Sigmoid colon (tissue), 7 donors: ENCODE results near the gene ROPN1L. TPM values are rescaled to one million over a fixed set of nuclear protein-coding genes. Genes with fewer than 3 reads are reported as not detected.

Experiments used
- DNase-seq: peaks from one replicate; pipeline ENCODE4 v3.0.0-alpha.2; 2019
- H3K27ac ChIP-seq, 4 donors: fragments of 200-600 bp; sonication (generic); one replicate each; pipeline ENCODE4 v1.5.1; 2016 to 2019; ENCODE audit warnings: mild to moderate bottlenecking in 1 of 4
- H3K27me3 ChIP-seq, 3 donors: fragments of 200-600 bp; sonication (generic); one replicate each; pipeline ENCODE4 v1.5.1; 2019; ENCODE audit warnings: mild to moderate bottlenecking in 1 of 3
- H3K36me3 ChIP-seq, 4 donors: fragments of 200-600 bp; sonication (generic); one replicate each; pipeline ENCODE4 v1.5.1; 2016 to 2019
- H3K4me1 ChIP-seq, 4 donors: fragments of 200-600 bp; sonication (generic); one replicate each; pipeline ENCODE4 v1.5.1; 2017 to 2019
- H3K4me3 ChIP-seq, 4 donors: fragments of 200-600 bp; sonication (generic); one replicate each; pipeline ENCODE4 v1.5.1; 2017 to 2019; ENCODE audit warnings: mild to moderate bottlenecking in 2 of 4, moderate library complexity in 1 of 4
- H3K9me3 ChIP-seq, 4 donors: fragments of 200-600 bp in 3 of 4; sonication (generic) in 3 of 4; one replicate each; pipeline versions ENCODE4 v1.5.1 to v1.6.1; 2013 to 2019
- EP300 ChIP-seq, 4 donors: sonication (generic); formaldehyde crosslinking; IDR thresholded peaks; one replicate each; pipeline ENCODE4 v1.6.1; 2017; ENCODE audit warnings: antibody characterized with exemption in 4 of 4
- POLR2A ChIP-seq, 2 donors: fragments of 450-650 bp; IDR thresholded peaks; one replicate each; pipeline ENCODE4 v1.6.1; 2016; ENCODE audit warnings: antibody characterized with exemption in 2 of 2, mild to moderate bottlenecking in 2 of 2, moderate library complexity in 2 of 2
- POLR2AphosphoS5 ChIP-seq, 4 donors: sonication (generic); formaldehyde crosslinking; IDR thresholded peaks; one replicate each; pipeline ENCODE4 v1.6.1; 2017; ENCODE audit warnings: antibody characterized with exemption in 4 of 4
- WGBS, 2 donors: extraction: QIAGEN DNeasy Blood & Tissue Kit; methylation state at CpG; one replicate each; pipeline ENCODE4 v1.1.7; 2013; 5-methylcytosine and 5-hydroxymethylcytosine counted together
- intact Hi-C: fragments of 100-400 bp; cut with DNase I; formaldehyde crosslinking; loops from one replicate; pipeline ENCODE4 v1.15.1; 2023
- polyA plus RNA-seq, 3 donors: library from polyadenylated mRNA; stranded (reverse); fragments of 200-250 nt; gene quantifications; one replicate each; pipeline ENCODE4 v1.2.3, GENCODE V29; 2013
- total RNA-seq, 4 donors: library from RNA; depleted of rRNA; stranded (reverse); fragments of >200 nt; gene quantifications; one replicate each; pipeline ENCODE4 v1.1.0, GENCODE V29; 2016
- TF ChIP-seq, protein P1 (sequence below), 4 experiments: fragments of 450-650 bp in 3 of 4; fragments of 200-600 bp in 1 of 4; IDR thresholded peaks; one replicate each; pipeline ENCODE4 v1.5.1; 2016 to 2019; ENCODE audit warnings: antibody characterized with exemption in 4 of 4, mild to moderate bottlenecking in 3 of 4, moderate library complexity in 2 of 4
- donor health status: healthy with polysubstance abuse.
- donor health status: Bipolar disorder and iron deficiency.
- donor health status: healthy.

The ROPN1L gene
- total and polyA plus RNA-seq, 7 donors: 0.35 to 2.4 (median 1.3) TPM; not detected in 3

DNA sequence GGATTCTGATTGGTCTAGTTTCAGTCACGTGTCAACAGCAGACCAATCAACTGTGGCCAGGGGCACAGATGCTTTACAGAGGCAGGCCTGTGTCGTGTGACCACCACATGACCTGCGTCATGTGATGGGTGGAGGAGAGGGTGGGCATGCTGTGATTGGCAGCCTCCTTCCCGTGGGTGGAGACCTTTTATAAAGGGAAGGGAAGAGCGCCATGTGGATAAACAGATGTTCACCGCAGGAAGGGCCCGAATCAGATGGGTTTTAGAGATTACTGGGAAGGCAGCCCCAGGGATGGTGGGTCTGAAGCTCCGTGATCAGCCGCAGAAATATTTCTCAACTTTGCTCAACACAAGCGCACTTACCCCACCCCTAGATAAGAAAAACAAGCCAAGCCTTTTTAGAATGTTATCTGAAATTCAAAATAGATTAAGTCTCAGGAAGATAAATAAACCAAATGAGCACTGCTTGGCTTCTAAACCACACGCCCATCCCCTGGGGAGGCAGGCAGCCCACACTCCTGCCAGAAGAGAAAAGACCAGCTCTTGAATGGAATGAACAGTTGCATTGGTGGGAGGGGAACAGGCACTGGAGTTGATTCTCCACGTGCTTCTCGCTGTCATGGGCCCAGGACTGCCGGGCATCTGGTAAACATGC, 43.6 kb downstream of the ROPN1L start:
- TF ChIP-seq EP300 (IDR thresholded peaks at IDR 0.05) (no peak), POLR2AphosphoS5 (IDR thresholded peaks at IDR 0.05) (no peak)
- no peaks in the 10 kb centered on the region for H3K36me3 ChIP-seq

DNA sequence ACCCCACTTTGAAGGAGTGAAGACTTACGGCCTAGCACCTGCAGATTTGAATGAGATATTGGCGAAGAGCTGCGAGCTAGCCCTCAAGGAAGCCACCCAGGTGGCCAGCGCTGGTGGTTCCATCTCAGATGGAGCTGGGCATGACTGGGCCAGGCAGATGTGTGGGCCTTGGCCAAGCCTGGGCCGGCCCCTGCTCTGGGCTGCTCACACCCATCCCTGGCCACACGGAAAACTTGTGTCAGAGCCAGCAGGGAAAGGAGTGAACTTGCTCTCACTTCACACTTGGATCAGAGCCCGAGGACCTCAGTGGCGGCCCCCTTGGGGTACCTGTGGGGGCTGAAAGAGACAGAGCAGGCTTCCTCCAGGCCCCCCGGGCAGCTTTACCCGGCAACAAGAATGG, 44.2 kb downstream of the ROPN1L start:
- H3K27ac ChIP-seq: no peak overlapping the region
- H3K4me1 ChIP-seq: no peaks in the 10 kb centered on the region
- H3K36me3 ChIP-seq: no peaks in the 10 kb centered on the region
- TF ChIP-seq POLR2A (IDR thresholded peaks at IDR 0.05) (no peak), POLR2AphosphoS5 (IDR thresholded peaks at IDR 0.05) (no peak), EP300 (IDR thresholded peaks at IDR 0.05) (no peak)
- TF ChIP-seq, protein P1, sequence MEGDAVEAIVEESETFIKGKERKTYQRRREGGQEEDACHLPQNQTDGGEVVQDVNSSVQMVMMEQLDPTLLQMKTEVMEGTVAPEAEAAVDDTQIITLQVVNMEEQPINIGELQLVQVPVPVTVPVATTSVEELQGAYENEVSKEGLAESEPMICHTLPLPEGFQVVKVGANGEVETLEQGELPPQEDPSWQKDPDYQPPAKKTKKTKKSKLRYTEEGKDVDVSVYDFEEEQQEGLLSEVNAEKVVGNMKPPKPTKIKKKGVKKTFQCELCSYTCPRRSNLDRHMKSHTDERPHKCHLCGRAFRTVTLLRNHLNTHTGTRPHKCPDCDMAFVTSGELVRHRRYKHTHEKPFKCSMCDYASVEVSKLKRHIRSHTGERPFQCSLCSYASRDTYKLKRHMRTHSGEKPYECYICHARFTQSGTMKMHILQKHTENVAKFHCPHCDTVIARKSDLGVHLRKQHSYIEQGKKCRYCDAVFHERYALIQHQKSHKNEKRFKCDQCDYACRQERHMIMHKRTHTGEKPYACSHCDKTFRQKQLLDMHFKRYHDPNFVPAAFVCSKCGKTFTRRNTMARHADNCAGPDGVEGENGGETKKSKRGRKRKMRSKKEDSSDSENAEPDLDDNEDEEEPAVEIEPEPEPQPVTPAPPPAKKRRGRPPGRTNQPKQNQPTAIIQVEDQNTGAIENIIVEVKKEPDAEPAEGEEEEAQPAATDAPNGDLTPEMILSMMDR (IDR thresholded peaks at IDR 0.05): no peak
- WGBS, 2 donors: 96% methylated on average over 10 of the region's 10 CpGs
- no peak overlapping the region for H3K4me3 ChIP-seq
- H3K27me3 ChIP-seq: peaks cover 0 to 9% (median 0%) of the 10 kb centered on the region in 3 donors
- intact Hi-C loops: no loop called here
- no peak for DNase-seq
- no peaks in the 10 kb centered on the region for H3K9me3 ChIP-seq

More for the DNA sequence above, 43.6 kb downstream of the ROPN1L start:
- H3K9me3 ChIP-seq: no peaks in the 10 kb centered on the region
- H3K4me1 ChIP-seq: no peaks in the 10 kb centered on the region
- H3K27ac ChIP-seq: peak overlapping the region in 1 of 4 donors; percentile 4
- 53 to 62% methylated on average over 14 of the region's 14 CpGs for WGBS, 2 donors
- H3K27me3 ChIP-seq: peaks cover 0 to 9% (median 0%) of the 10 kb centered on the region in 3 donors
- DNase-seq: peak; percentile 72
- no peak overlapping the region for H3K4me3 ChIP-seq
- intact Hi-C loops: no loop called here

DNA sequence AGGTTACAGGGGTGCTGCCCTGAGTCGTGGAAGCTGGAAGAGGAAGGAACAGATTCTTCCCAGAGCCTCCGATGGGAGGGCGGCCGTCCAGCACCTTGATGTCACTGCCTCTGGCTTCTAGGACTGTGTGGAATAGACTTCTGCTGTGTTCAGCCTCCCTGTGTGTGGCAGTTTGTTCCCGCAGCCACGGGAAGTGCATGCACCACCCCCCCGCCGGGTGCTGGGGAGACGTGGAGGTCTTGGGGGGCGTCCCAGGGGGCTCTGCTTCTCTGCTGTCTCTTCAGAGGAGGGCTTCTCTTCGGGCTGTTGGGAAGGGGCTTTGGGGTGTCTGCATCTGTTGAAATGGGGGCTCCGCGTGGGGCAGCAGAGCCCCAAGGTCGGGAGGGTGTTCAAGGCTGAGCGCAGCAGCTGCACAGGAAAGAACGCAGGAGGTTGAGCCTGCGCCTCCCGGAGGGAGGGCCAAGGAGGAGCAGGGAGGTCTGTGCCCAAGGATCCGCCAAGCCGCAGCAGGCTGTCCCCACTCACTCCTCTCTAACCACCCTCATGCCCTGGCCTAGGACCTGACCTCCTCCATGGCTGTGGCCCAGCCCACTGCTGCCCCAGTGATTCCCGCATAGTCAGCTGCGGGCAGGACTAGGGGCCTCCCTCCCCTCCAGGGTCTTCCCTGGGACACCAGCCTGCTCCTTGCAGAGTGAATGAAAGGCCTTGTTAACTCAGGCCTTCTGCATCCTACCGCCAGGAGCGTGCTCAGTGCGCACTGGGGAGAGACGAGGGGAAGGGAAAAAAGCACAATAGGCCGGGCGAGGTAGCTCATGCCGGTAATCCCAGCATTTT, 45.0 kb downstream of the ROPN1L start:
- Histone ChIP-seq H3K4me1 (no peaks in the 10 kb centered on the region), H3K4me3 (no peak overlapping the region), H3K36me3 (no peaks in the 10 kb centered on the region), H3K27ac (no peak overlapping the region), H3K27me3 (peaks cover 0 to 9% (median 0%) of the 10 kb centered on the region in 3 donors), H3K9me3 (no peaks in the 10 kb centered on the region)
- intact Hi-C loops: no loop called here
- TF ChIP-seq, protein P1 (IDR thresholded peaks at IDR 0.05): no peak
- TF ChIP-seq POLR2AphosphoS5 (IDR thresholded peaks at IDR 0.05) (no peak), POLR2A (IDR thresholded peaks at IDR 0.05) (no peak), EP300 (IDR thresholded peaks at IDR 0.05) (no peak)
- 93 to 94% methylated on average over 29 of the region's 29 CpGs for WGBS, 2 donors
- DNase-seq: no peak

DNA sequence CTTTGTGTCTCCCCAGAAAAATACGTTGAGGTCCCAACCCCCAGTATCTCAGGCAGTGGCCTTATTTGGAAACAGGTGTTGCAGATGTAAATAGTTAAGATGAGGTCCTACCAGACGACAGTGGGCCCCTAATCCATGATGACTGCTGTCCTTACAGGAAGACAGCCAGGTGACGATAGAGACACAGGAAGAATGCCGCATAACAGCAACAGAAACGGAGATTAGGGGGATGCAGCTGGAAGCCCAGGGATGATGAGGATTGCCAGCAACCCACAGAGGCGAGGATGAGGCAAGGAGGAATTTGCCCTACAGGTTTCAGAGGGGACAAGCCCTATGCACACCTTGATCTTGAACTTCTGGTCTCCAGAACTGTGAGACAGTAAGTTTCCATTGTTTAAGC, 46.5 kb downstream of the ROPN1L start:
- WGBS, 2 donors: 75 to 78% methylated on average over 6 of the region's 6 CpGs
- H3K36me3 ChIP-seq: no peaks in the 10 kb centered on the region

More for the DNA sequence above, 46.5 kb downstream of the ROPN1L start:
- no peak for DNase-seq
- H3K4me1 ChIP-seq: no peaks in the 10 kb centered on the region
- H3K4me3 ChIP-seq: no peak overlapping the region
- no peaks in the 10 kb centered on the region for H3K9me3 ChIP-seq
- no peak overlapping the region for H3K27ac ChIP-seq
- H3K27me3 ChIP-seq: peaks cover 0 to 9% (median 0%) of the 10 kb centered on the region in 3 donors
- no peak for TF ChIP-seq EP300 (IDR thresholded peaks at IDR 0.05)
- TF ChIP-seq, protein P1 (IDR thresholded peaks at IDR 0.05): no peak
- no peak for TF ChIP-seq POLR2A (IDR thresholded peaks at IDR 0.05)
- no peak for TF ChIP-seq POLR2AphosphoS5 (IDR thresholded peaks at IDR 0.05)
- intact Hi-C loops: no loop called here
